Measurements from ENCODE around the gene BLTP3A. TPM values are rescaled to one million over a fixed set of nuclear protein-coding genes. Genes with fewer than 3 reads are reported as not detected.
"Not testable (repeated sequence)": the region's sequence is repeated elsewhere in the genome, so short reads cannot be mapped to it uniquely, and the experiment has no call there.

Gene BLTP3A
- total RNA-seq, 2 donors from 2014 or later: 10.1 to 12.9 TPM

DNA sequence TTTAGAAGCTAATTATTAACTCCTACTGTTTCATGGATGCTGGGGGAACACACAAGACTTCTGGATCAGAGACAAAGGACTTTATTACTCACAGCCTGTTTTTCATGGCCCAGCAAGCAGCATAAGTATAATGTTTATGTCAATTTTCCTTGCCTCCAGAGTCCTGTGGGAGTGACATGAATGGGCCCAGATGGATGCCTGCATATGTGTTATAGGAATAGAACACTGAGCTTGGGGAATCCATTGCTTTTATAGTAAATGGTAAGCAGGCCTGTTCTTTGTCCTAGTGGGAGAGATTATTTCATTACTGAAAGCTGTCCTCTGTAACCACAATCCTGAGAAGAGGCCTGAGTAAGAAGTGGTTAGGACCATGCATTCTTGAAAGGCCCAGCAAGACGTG is 25.6 kb downstream of the BLTP3A start:
- TF ChIP-seq, protein P1, sequence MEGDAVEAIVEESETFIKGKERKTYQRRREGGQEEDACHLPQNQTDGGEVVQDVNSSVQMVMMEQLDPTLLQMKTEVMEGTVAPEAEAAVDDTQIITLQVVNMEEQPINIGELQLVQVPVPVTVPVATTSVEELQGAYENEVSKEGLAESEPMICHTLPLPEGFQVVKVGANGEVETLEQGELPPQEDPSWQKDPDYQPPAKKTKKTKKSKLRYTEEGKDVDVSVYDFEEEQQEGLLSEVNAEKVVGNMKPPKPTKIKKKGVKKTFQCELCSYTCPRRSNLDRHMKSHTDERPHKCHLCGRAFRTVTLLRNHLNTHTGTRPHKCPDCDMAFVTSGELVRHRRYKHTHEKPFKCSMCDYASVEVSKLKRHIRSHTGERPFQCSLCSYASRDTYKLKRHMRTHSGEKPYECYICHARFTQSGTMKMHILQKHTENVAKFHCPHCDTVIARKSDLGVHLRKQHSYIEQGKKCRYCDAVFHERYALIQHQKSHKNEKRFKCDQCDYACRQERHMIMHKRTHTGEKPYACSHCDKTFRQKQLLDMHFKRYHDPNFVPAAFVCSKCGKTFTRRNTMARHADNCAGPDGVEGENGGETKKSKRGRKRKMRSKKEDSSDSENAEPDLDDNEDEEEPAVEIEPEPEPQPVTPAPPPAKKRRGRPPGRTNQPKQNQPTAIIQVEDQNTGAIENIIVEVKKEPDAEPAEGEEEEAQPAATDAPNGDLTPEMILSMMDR (IDR thresholded peaks at IDR 0.05): no peak
- no peak for TF ChIP-seq POLR2A (IDR thresholded peaks at IDR 0.05)
- H3K27ac ChIP-seq: peak overlapping the region in 1 of 4 donors; percentile 12
- intact Hi-C loops (cut with DNase I): no loop called here
- no peaks in the 10 kb centered on the region for H3K9me3 ChIP-seq
- H3K27me3 ChIP-seq: no peaks in the 10 kb centered on the region
- ATAC-seq (no peak), DNase-seq (no peak)
- 75 to 100% methylated on average over 1 of the region's 1 CpG for WGBS, 2 donors
- H3K36me3 ChIP-seq (replicated peaks in 1 of 2; ENCODE audit: insufficient read depth in 1 of 2, low read depth in 2 of 2): no peaks in the 10 kb centered on the region
- no peak overlapping the region for H3K4me3 ChIP-seq
- H3K4me1 ChIP-seq: peaks cover 30% of the 10 kb centered on the region

DNA sequence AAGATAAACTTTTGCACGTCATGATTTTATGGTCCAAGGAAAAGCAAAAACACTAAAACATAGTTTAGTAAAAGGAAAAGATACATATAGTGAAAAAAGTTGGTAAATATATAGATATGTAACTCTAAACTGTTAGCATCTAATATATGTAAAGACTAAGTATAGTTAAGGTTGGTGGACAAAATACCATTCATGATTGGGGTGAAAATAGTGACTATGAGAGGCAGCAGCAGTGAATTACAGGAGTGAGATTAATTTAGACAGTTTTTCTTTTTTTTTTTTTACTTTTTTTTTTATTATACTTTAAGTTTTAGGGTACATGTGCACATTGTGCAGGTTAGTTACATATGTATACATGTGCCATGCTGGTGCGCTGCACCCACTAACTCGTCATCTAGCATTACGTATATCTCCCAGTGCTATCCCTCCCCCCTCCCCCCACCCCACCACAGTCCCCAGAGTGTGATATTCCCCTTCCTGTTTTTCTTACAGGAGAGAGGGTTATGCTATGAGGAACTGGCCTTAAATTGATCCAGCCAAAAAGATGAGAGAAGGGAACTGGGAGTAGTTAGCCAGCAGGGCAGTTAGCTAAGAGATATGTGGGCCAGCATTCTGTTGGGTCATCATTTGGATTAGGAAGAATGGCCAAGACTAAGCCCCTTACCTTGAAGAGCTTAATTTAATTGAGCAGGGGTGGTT is 27.1 kb downstream of the BLTP3A start:
- intact Hi-C loops (cut with DNase I); H3K4me3 ChIP-seq; H3K9me3 ChIP-seq; H3K27me3 ChIP-seq; ATAC-seq; H3K27ac ChIP-seq; H3K36me3 ChIP-seq (replicated peaks in 1 of 2; ENCODE audit: insufficient read depth in 1 of 2, low read depth in 2 of 2): not testable (repeated sequence)
- 74 to 75% methylated on average over 2 to 4 of the region's 4 CpGs for WGBS, 2 donors
- H3K4me1 ChIP-seq: peaks cover 17% of the 10 kb centered on the region
- peak in 1 of 4 donors; percentile 7 for DNase-seq

DNA sequence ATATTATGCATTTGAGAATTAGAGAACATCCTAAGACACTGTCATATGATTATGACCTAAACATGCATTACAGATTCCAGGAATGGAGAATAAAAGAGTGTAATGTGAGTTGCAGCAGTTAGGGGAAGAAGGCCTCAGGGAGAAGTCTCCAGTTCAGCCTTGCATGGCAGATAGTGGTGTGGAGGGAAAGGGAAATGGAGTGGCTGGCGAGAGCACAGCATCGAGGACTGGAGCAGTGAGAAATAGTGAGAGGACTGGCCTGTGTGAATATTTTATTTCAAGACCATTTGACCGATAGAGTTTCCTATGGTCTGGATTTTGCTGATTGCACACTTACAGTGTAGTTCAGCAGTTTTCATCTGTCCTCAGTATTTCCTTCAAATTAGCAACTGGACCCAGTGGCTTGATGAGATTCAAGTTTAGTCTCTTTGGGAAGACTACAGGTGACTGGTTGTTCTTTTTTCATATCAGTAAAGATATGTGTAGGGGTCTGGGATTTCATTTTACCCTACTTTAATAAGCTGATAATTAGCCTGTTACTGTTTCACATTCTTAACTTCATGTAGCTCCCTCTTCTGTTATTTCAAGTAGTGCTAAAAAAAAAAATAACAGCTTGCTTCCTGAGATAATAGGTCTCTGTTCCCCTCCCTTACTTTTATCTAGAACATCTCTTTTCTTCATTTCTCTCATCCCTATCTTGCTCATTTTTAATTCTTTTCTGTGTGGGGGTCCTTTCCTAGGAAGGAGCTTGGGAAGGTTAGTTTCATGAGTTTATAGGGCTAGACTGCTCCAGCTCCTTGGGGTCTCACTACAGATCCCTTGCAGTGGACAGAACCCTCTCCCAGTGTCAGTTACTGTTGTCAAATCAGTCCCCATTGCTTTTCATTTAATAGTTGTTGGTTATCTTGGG is 27.9 kb downstream of the BLTP3A start:
- Histone ChIP-seq H3K27me3 (no peaks in the 10 kb centered on the region), H3K4me3 (no peak overlapping the region), H3K36me3 (replicated peaks in 1 of 2; ENCODE audit: insufficient read depth in 1 of 2, low read depth in 2 of 2) (peaks cover 0 to 5% of the 10 kb centered on the region in 2 donors), H3K4me1 (peaks cover 17% of the 10 kb centered on the region), H3K27ac (no peak overlapping the region), H3K9me3 (no peaks in the 10 kb centered on the region)
- intact Hi-C loops (cut with DNase I): no loop called here
- ATAC-seq (no peak), DNase-seq (no peak)
- TF ChIP-seq POLR2A (IDR thresholded peaks at IDR 0.05): no peak
- TF ChIP-seq, protein P1 (IDR thresholded peaks at IDR 0.05): no peak
- 61 to 75% methylated on average over 3 of the region's 3 CpGs for WGBS, 2 donors

DNA sequence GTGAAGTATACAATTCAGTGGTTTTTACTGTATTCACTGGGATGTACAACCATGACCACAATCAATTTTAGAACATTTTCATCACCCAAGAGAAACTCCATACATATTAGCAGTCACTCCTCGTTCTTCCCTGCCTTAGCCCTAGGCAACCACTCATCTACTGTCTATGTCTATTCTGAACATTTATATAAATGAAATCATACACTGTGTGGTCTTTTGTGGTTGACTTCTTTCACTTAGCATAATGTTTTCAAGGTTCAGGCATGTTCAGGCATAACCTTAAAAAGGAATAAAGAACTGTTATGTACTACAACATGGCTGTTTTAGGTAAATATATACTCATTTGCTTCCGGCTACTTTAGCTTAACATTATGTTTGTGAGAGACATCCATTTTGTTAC is 37.3 kb downstream of the BLTP3A start:
- peaks cover 0 to 2% of the 10 kb centered on the region in 2 donors for H3K36me3 ChIP-seq (replicated peaks in 1 of 2; ENCODE audit: insufficient read depth in 1 of 2, low read depth in 2 of 2)
- H3K27ac ChIP-seq: no peak overlapping the region
- WGBS, 2 donors: 93 to 98% methylated on average over 2 of the region's 2 CpGs
- no peak overlapping the region for H3K4me3 ChIP-seq
- intact Hi-C loops (cut with DNase I): no loop called here
- ATAC-seq (no peak), DNase-seq (no peak)
- H3K4me1 ChIP-seq: no peaks in the 10 kb centered on the region
- H3K27me3 ChIP-seq: no peaks in the 10 kb centered on the region
- no peaks in the 10 kb centered on the region for H3K9me3 ChIP-seq
- TF ChIP-seq POLR2A (IDR thresholded peaks at IDR 0.05): no peak
- TF ChIP-seq, protein P1 (IDR thresholded peaks at IDR 0.05): no peak

DNA sequence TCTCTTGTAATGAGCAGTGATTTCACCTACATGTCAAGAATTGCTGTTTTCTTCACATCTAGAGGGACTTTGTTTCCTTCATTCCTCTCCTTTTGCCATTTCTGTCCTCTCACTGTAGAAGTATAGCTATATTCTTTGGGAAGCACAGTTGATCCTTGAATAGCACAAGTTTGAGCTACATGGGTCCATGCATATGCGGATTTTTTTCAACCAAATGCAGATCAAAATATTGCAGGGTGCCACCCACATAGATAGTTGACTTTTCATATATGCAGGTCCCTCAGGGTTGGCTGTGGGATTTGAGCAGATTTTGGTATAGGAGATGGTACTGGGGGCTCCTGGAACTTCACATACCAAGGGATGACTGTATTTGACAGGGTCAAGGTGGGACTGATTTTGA is 41.1 kb downstream of the BLTP3A start:
- no peaks in the 10 kb centered on the region for H3K27me3 ChIP-seq
- ATAC-seq (no peak), DNase-seq (no peak)
- H3K4me1 ChIP-seq: no peaks in the 10 kb centered on the region
- no peak overlapping the region for H3K4me3 ChIP-seq
- no peak overlapping the region for H3K27ac ChIP-seq
- no peaks in the 10 kb centered on the region for H3K9me3 ChIP-seq
- TF ChIP-seq POLR2A (IDR thresholded peaks at IDR 0.05): no peak
- TF ChIP-seq, protein P1 (IDR thresholded peaks at IDR 0.05): no peak
- H3K36me3 ChIP-seq (replicated peaks in 1 of 2; ENCODE audit: insufficient read depth in 1 of 2, low read depth in 2 of 2): peaks cover 0 to 16% of the 10 kb centered on the region in 2 donors
- WGBS, 2 donors: 88 to 100% methylated on average over 1 of the region's 1 CpG
- intact Hi-C loops (cut with DNase I): no loop called here

Data from body of pancreas (tissue), 4 donors.